Erythroblast (primary cell): ENCODE results near the gene TBC1D16.

Source experiments
- DNase-seq, 2 experiments: peaks; one replicate each; lab custom pipeline; 2025; lab: John Stamatoyannopoulos, UW
- GATA1 ChIP-seq: IDR thresholded peaks from 2 replicates; pipeline ENCODE4 v1.6.1; 2011; ENCODE audit warnings: low read depth, mild to moderate bottlenecking, control low read depth, low read length, moderate library complexity
- POLR2A ChIP-seq: IDR thresholded peaks from 2 replicates; pipeline ENCODE4 v1.6.1; 2011; ENCODE audit warnings: mild to moderate bottlenecking, low read length

TBC1D16 gene

GRCh38 chr17:79988185-79988971, 47.3 kb downstream of the TBC1D16 start:
- no peak for TF ChIP-seq POLR2A
- TF ChIP-seq GATA1: no peak

GRCh38 chr17:79987935-79988184, 47.8 kb downstream of the TBC1D16 start:
- no peak for DNase-seq
- no peak for TF ChIP-seq POLR2A
- no peak for TF ChIP-seq GATA1

More at GRCh38 chr17:79988185-79988971, 47.3 kb downstream of the TBC1D16 start:
- DNase-seq: no peak

GRCh38 chr17:79987187-79987934, 48.3 kb downstream of the TBC1D16 start:
- no peak for DNase-seq
- TF ChIP-seq GATA1 (no peak), POLR2A (no peak)

- no peak for DNase-seq
- TF ChIP-seq GATA1 (no peak), POLR2A (no peak)
Measured at GRCh38 chr17:79986411-79987186, 49.1 kb downstream of the TBC1D16 start.

- DNase-seq: no peak
Measured at GRCh38 chr17:79985943-79986391, 49.7 kb downstream of the TBC1D16 start.

GRCh38 chr17:79985361-79985942, 50.2 kb downstream of the TBC1D16 start:
- TF ChIP-seq POLR2A (no peak), GATA1 (no peak)
- no peak for DNase-seq

More at GRCh38 chr17:79985943-79986391, 49.7 kb downstream of the TBC1D16 start:
- TF ChIP-seq GATA1 (no peak), POLR2A (no peak)

GRCh38 chr17:79984877-79985276, 50.8 kb downstream of the TBC1D16 start:
- TF ChIP-seq GATA1 (no peak), POLR2A (no peak)

GRCh38 chr17:79984045-79984840, 51.4 kb downstream of the TBC1D16 start:
- no peak for TF ChIP-seq GATA1
- TF ChIP-seq POLR2A: no peak

More at GRCh38 chr17:79984877-79985276, 50.8 kb downstream of the TBC1D16 start:
- DNase-seq: no peak

GRCh38 chr17:79983456-79983855, 52.2 kb downstream of the TBC1D16 start:
- TF ChIP-seq POLR2A (no peak), GATA1 (no peak)
- DNase-seq: no peak

More at GRCh38 chr17:79984045-79984840, 51.4 kb downstream of the TBC1D16 start:
- no peak for DNase-seq

GRCh38 chr17:79982986-79983385, 52.7 kb downstream of the TBC1D16 start:
- TF ChIP-seq POLR2A (no peak), GATA1 (no peak)

GRCh38 chr17:79981661-79982101, 54.0 kb downstream of the TBC1D16 start:
- no peak for DNase-seq
- no peak for TF ChIP-seq GATA1

More at GRCh38 chr17:79982986-79983385, 52.7 kb downstream of the TBC1D16 start:
- DNase-seq: no peak

GRCh38 chr17:79981090-79981489, 54.6 kb downstream of the TBC1D16 start:
- no peak for TF ChIP-seq GATA1
- DNase-seq: no peak
